GM15510 (cell line): ENCODE data around the gene DLX5.

Experiments
- POLR2A ChIP-seq: IDR thresholded peaks from 3 replicates; pipeline ENCODE4 v1.6.1; 2011; ENCODE audit warnings: borderline replicate concordance; ENCODE audit not compliant: insufficient read length; ENCODE audit errors: extremely low read depth

The DLX5 gene

GRCh38 chr7:97001656-97002554 lies 22.7 kb downstream of the DLX5 start:
- TF ChIP-seq POLR2A, result no peak

DNA sequence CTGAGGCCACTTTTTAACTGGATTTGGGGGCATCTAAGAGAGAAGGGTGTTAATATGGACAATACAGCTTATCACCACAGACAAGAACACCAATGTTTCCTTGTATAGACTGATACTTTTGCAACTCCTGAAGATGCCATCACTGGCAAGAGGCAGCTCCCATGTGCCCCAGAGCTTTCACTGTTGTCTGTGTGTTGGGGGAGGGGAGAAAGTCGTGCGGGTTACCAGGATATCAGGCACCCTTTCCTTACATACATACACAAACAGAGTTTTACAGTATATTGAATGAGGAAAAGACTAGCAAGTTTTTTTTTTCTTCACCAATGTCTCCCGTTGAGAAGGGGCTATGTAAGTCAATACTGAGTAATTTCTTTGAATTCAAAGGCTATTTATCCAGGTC lies 23.4 kb downstream of the DLX5 start:
- TF ChIP-seq POLR2A, result no peak

DNA sequence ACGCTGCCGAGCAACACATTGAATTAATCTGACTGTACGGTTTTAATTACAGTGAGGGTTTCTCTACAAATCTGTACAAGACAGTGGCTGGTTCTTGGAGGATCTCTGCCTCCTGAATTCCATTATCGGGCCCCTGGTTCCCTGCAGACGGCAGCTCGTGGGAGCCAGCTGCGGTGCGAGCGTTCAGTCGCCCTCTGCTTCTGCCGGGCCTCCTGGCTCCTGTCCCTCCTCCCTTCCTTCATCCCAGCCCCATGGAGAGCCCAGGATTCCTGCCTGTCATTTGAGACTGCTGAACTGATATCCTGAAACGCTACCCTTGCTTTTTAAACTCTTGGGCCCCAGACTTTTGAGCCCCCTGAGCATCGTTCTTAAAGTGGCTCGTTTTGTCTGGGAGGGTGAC lies 25.9 kb downstream of the DLX5 start:
- no peak for TF ChIP-seq POLR2A

DNA sequence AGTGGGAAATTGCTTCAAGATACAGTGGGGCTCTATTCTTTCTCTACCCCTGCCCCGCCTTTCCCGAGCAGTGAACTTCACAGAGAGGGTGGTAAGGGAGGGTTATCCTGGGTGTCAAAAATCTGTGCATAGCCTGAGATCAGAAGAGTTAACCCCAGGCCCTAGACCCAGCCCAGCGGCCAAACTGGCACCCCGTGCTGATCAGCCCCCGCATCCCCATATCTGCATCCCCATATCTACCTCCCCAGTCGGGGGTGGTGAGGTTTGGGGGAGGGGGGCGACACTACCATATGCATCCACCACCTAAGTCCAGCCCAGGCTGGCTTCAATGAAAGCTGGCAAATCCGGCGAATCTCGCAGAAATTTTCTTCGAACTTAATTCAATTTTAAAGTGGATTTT lies 26.3 kb downstream of the DLX5 start:
- TF ChIP-seq POLR2A, result no peak

DNA sequence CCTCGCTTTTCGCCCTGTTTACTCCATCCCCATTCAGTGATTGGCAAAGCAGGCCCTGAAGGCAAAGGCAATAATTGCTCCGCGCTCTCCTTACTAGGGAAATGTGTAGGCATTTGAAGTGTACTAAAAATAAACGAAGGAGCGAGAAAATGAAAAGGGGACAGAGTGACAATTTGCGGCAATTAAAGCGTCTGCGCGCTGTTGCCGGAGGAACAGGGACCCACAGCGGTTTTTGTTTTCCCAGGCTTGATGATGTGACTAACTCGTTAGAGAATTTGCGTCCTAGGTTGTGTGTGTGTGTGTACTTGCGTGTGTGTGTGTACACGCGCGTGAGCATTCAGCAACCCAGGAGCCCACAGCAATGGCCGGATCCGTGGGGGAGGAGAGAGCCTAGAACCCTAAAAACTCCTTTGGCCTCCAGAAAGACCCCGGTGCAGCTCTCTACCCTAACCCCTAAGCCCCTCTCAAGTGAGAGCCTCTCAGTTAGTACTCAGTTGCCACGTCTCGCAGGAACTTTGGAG lies 27.1 kb downstream of the DLX5 start:
- TF ChIP-seq POLR2A, result no peak

DNA sequence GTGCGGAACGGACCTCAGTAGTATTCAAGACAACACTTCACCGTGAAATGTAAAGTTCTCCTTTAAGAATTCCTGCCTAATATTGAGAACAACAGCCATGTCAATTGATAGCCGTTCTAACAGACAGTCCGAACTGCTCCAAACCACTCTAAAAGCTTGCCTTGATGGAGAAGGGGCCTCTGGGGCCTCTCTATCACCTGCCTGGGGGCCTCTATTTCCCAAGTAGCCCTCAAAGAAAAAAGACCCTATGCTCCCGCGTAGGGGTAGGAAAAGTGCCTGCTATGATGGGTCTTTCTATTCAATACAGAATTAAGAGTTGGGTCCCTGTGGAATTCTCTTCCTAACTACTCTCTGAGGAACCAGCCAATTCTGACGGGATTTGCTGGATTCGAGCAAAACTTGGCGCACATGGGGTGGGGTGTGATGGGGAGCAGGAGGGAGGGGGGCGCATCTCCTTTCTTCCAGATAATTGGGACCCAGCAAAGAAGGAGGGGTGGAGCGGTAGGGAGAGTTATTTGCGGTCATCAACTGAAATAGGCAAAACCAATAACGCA lies 27.6 kb downstream of the DLX5 start:
- TF ChIP-seq POLR2A, result no peak

- no peak for TF ChIP-seq POLR2A
Observed at GRCh38 chr7:96996111-96996957, 28.3 kb downstream of the DLX5 start.

GRCh38 chr7:96995406-96996110 lies 29.1 kb downstream of the DLX5 start:
- TF ChIP-seq POLR2A, result no peak

DNA sequence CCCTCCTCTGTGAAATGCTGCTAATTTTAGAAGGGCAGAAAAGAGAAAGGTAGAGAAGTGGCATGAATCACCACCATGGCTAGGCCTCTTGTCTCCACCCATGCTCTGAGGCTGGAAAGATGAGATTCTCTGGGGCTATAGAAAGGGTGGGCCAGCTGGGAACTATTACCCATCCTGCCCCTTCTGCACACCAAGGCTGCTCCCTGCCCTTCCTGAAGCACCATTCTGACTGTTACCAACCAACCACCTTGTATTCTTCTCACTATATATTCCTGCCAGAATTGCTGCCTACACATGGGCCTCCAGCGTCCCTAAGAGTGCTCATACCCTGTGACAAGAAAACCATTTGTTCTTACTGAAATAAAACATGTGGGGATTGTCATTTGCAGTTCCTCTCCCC lies 30.7 kb downstream of the DLX5 start:
- no peak for TF ChIP-seq POLR2A

- TF ChIP-seq POLR2A, result no peak
Observed at GRCh38 chr7:96993094-96993865, 31.4 kb downstream of the DLX5 start.

- TF ChIP-seq POLR2A, result no peak
Observed at GRCh38 chr7:96992192-96993005, 32.2 kb downstream of the DLX5 start.

GRCh38 chr7:96991546-96992191 lies 33.0 kb downstream of the DLX5 start:
- TF ChIP-seq POLR2A, result no peak
